Measurements from ENCODE around the gene ZNF883.

The ZNF883 gene

DNA sequence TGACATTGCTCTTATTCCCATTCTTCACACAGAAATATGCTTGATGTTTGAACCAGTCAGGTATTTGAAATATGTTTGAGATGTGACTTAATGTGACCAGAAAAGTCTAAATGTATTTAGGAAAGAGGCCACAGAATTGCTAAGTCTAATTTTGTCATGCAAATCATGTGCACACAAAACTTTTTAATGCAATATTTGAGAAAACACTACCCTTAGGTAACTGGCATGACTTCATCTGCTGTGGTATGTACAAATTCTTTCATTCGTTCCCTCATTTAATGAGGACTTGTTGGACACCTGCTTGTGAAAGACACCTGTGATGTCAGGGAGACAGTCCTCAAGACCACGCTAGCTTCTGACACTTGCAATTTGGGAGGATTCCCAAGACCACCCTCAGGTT lies 100.3 kb downstream of the ZNF883 start:
- no peaks in the 10 kb centered on the region for H3K4me1 ChIP-seq (ENCODE audit: insufficient read depth, low read length)
- peaks cover 5% of the 10 kb centered on the region for H3K27me3 ChIP-seq (ENCODE audit: insufficient read depth, low read length)
- no peak overlapping the region for H2AFZ ChIP-seq (ENCODE audit: low read depth, low read length)
- no peaks in the 10 kb centered on the region for H3K9me3 ChIP-seq (ENCODE audit: low read length)
- no peak overlapping the region for H3K4me3 ChIP-seq (ENCODE audit: low read length)
- H3K36me3 ChIP-seq (ENCODE audit: insufficient read depth, low read length), result no peaks in the 10 kb centered on the region

All from neuron (in vitro differentiated cells).